ENCODE data around the gene N4BP2. TPM values are rescaled to one million over a fixed set of nuclear protein-coding genes. Genes with fewer than 3 reads are reported as not detected.

Gene N4BP2
- total and polyA plus RNA-seq, 2 of the 8 experiments (the other 6 are each of a cell fraction or from before 2014, with no cell fraction given): 4.4 to 44.7 TPM

- TF ChIP-seq E2F6 (IDR thresholded peaks at IDR 0.05): no peak
- TF ChIP-seq KDM4A (IDR thresholded peaks at IDR 0.05; ENCODE audit: low read depth, low read length, severe bottlenecking): no peak
- TF ChIP-seq SP1 (IDR thresholded peaks at IDR 0.05; ENCODE audit: low read depth, low read length): no peak
- TF ChIP-seq NANOG (IDR thresholded peaks at IDR 0.05; ENCODE audit: insufficient read depth, low read depth, low read length, poor library complexity, severe bottlenecking): no peak
- no peak for TF ChIP-seq CTCF (IDR thresholded peaks at IDR 0.05; ENCODE audit: control extremely low read depth in 1 of 3, insufficient read depth in 1 of 3, low read depth in 1 of 3, low read length in 3 of 3)
- TF ChIP-seq PHF8 (conservative IDR thresholded peaks at IDR 0.05; ENCODE audit: low read depth, low read length): no peak
Measured at GRCh38 chr4:40032785-40033184, 23.9 kb upstream of the N4BP2 start (continued).
